ENCODE results near the gene THOP1. TPM values are rescaled to one million over a fixed set of nuclear protein-coding genes. Genes with fewer than 3 reads are reported as not detected.

The THOP1 gene
- total RNA-seq, 2 donors from 2014 or later: 101 to 126 TPM

GRCh38 chr19:2795827-2796658 is 10.7 kb downstream of the THOP1 start:
- DNase-seq: no peak

DNA sequence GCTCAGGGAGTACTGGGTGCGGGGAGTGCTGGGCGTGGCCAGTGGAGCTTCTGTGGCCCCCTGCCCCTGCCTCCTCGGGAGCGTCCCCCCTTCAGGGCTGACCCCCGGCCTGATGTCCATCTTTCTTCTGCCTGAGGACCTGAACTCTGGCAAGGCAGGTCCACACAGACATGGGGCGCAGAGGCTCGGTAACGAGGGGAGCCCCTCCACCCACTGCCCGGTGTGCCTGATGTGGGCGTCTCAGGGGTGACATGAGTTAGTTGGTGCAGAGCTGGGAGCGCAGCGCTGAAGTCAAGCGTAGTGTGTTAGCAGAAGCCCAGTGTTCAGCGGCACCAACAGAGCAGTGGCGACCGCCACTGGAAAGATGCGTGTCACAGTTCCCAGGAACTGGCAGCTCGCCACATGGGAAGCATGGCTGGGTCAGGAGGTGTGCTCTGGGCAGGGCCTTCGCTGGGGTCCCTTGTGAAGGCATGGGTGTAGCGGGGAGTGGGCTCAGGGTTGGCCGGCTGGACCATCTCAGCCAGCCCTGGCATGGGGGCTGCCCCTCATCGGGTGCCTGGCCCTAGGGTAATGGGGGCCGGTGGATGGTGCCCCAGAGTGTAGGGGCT is 11.5 kb downstream of the THOP1 start:
- Mint-ChIP-seq H3K36me3 (ENCODE audit: insufficient read depth in 2 of 2) (peaks cover 8% of the 10 kb centered on the region in 2 donors), H3K4me1 (ENCODE audit: low read depth) (no peaks in the 10 kb centered on the region), H3K27me3 (ENCODE audit: low read depth) (no peaks in the 10 kb centered on the region), H3K4me3 (no peak overlapping the region), H3K9me3 (no peaks in the 10 kb centered on the region), H3K27ac (no peak overlapping the region)
- DNase-seq (no peak), ATAC-seq (replicated peaks in 1 of 2) (no peak)

More at GRCh38 chr19:2795827-2796658, 10.7 kb downstream of the THOP1 start:
- Mint-ChIP-seq H3K27me3 (ENCODE audit: low read depth) (no peaks in the 10 kb centered on the region), H3K36me3 (ENCODE audit: insufficient read depth in 2 of 2) (peaks cover 7 to 9% of the 10 kb centered on the region in 2 donors), H3K9me3 (no peaks in the 10 kb centered on the region), H3K4me1 (ENCODE audit: low read depth) (no peaks in the 10 kb centered on the region), H3K4me3 (no peak overlapping the region), H3K27ac (no peak overlapping the region)
- ATAC-seq (replicated peaks in 1 of 2): no peak

- Mint-ChIP-seq H3K4me3 (no peak overlapping the region), H3K9me3 (no peaks in the 10 kb centered on the region), H3K4me1 (ENCODE audit: low read depth) (no peaks in the 10 kb centered on the region), H3K36me3 (ENCODE audit: insufficient read depth in 2 of 2) (peaks cover 5 to 10% of the 10 kb centered on the region in 2 donors), H3K27me3 (ENCODE audit: low read depth) (no peaks in the 10 kb centered on the region), H3K27ac (no peak overlapping the region)
- no peak for ATAC-seq (replicated peaks in 1 of 2)
- no peak for DNase-seq
These were observed 12.0 kb downstream of the THOP1 start for GRCh38 chr19:2797280-2797679.

DNA sequence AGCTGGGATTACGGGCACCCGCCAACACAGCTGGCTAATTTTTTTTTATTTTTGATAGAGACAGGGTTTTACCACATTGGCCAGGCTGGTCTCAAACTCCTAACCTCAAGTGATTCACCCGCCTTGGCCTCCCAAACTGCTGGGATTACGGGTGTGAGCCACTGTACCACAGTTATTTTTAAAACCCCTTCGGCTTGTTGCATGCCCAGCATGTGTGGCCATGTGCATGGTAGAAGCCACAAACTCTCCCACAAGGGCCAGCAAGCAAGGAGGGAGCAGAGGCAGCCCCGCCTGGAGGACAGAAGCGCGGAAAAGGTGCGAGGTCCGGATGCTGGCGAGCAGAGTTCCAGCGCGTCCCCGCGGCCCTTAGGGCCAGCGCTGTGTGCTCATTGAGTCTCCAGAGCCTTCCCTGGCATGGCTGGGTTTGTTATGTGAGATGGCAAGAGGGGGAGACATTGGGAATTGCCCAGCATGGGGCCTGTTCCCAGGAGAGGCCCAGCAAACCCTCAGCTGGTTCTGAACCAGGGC is 12.9 kb downstream of the THOP1 start:
- peaks cover 6% of the 10 kb centered on the region for H3K4me1 Mint-ChIP-seq (ENCODE audit: low read depth)
- ATAC-seq (replicated peaks in 1 of 2) (no peak), DNase-seq (no peak)
- H3K36me3 Mint-ChIP-seq (ENCODE audit: insufficient read depth in 2 of 2): peaks cover 11 to 12% of the 10 kb centered on the region in 2 donors
- no peaks in the 10 kb centered on the region for H3K9me3 Mint-ChIP-seq
- H3K27ac Mint-ChIP-seq: no peak overlapping the region
- no peak overlapping the region for H3K4me3 Mint-ChIP-seq
- no peaks in the 10 kb centered on the region for H3K27me3 Mint-ChIP-seq (ENCODE audit: low read depth)

DNA sequence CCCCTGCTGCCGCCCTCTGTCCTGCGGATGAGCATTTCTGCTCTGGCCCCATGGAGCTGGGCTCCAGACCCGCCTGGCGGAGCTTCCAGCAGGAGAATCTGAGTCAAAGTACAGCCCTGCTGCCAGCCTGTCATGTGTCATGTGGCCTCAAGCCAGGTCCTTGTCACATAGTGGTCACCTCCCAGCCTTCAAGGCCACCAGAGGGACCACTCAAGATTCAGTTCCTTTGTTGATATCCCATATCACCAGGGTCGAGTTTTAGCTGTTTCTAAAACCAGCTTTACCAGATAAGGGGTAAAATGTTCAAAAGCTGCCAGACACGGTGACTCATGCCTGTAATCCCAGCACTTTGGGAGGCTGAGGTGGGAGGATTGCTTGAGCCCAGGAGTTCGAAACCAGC is 13.4 kb downstream of the THOP1 start:
- ATAC-seq (replicated peaks in 1 of 2) (no peak), DNase-seq (no peak)
- H3K27me3 Mint-ChIP-seq (ENCODE audit: low read depth): no peaks in the 10 kb centered on the region
- peaks cover 6% of the 10 kb centered on the region for H3K4me1 Mint-ChIP-seq (ENCODE audit: low read depth)
- H3K36me3 Mint-ChIP-seq (ENCODE audit: insufficient read depth in 2 of 2): peaks cover 11 to 12% of the 10 kb centered on the region in 2 donors
- no peak overlapping the region for H3K4me3 Mint-ChIP-seq
- H3K27ac Mint-ChIP-seq: no peak overlapping the region
- no peaks in the 10 kb centered on the region for H3K9me3 Mint-ChIP-seq

GRCh38 chr19:2799273-2800020 is 14.1 kb downstream of the THOP1 start:
- H3K4me1 Mint-ChIP-seq (ENCODE audit: low read depth): peaks cover 6% of the 10 kb centered on the region
- no peaks in the 10 kb centered on the region for H3K27me3 Mint-ChIP-seq (ENCODE audit: low read depth)
- no peak overlapping the region for H3K27ac Mint-ChIP-seq
- H3K9me3 Mint-ChIP-seq: no peaks in the 10 kb centered on the region
- peaks cover 12 to 13% of the 10 kb centered on the region in 2 donors for H3K36me3 Mint-ChIP-seq (ENCODE audit: insufficient read depth in 2 of 2)
- no peak overlapping the region for H3K4me3 Mint-ChIP-seq
- DNase-seq (no peak), ATAC-seq (replicated peaks in 1 of 2) (no peak)

DNA sequence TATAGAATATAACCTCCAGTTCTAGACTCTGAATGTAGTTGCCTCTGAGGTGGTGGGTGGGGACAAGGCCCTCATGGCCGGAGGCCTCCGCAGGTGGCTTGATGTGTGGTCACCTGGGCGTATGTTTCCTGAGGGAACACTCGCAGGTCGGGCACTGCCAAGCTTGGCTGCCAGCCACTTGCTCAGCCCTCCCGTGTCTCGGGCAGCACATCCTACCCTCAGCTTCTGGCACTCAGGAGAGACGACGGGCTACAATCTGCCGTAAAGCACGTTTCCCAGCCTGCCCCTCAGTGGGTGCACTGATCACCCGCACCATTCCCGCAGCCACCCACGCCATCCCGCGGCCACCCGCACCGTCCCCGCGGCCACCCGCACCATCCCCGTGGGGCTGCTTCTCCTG is 15.2 kb downstream of the THOP1 start:
- H3K36me3 Mint-ChIP-seq (ENCODE audit: insufficient read depth in 2 of 2): peaks cover 12 to 14% of the 10 kb centered on the region in 2 donors

GRCh38 chr19:2802826-2803225 is 17.5 kb downstream of the THOP1 start:
- DNase-seq (no peak), ATAC-seq (replicated peaks in 1 of 2) (no peak)
- H3K4me1 Mint-ChIP-seq (ENCODE audit: low read depth): peaks cover 6% of the 10 kb centered on the region
- no peak overlapping the region for H3K27ac Mint-ChIP-seq
- peaks cover 10 to 11% of the 10 kb centered on the region in 2 donors for H3K36me3 Mint-ChIP-seq (ENCODE audit: insufficient read depth in 2 of 2)
- no peak overlapping the region for H3K4me3 Mint-ChIP-seq
- H3K27me3 Mint-ChIP-seq (ENCODE audit: low read depth): no peaks in the 10 kb centered on the region
- H3K9me3 Mint-ChIP-seq: no peaks in the 10 kb centered on the region

More for the DNA sequence above, 15.2 kb downstream of the THOP1 start:
- no peaks in the 10 kb centered on the region for H3K9me3 Mint-ChIP-seq
- no peak overlapping the region for H3K27ac Mint-ChIP-seq
- no peak for DNase-seq
- peaks cover 6% of the 10 kb centered on the region for H3K4me1 Mint-ChIP-seq (ENCODE audit: low read depth)
- no peak overlapping the region for H3K4me3 Mint-ChIP-seq
- ATAC-seq (replicated peaks in 1 of 2): no peak
- no peaks in the 10 kb centered on the region for H3K27me3 Mint-ChIP-seq (ENCODE audit: low read depth)

- Mint-ChIP-seq H3K4me3 (no peak overlapping the region), H3K27ac (no peak overlapping the region)
These were observed 18.3 kb downstream of the THOP1 start for GRCh38 chr19:2803486-2804155.

GRCh38 chr19:2804156-2805004 is 19.1 kb downstream of the THOP1 start:
- H3K9me3 Mint-ChIP-seq: no peaks in the 10 kb centered on the region
- H3K4me3 Mint-ChIP-seq: no peak overlapping the region
- no peak overlapping the region for H3K27ac Mint-ChIP-seq
- DNase-seq (no peak), ATAC-seq (replicated peaks in 1 of 2) (no peak)
- H3K27me3 Mint-ChIP-seq (ENCODE audit: low read depth): no peaks in the 10 kb centered on the region
- peaks cover 11 to 15% of the 10 kb centered on the region in 2 donors for H3K36me3 Mint-ChIP-seq (ENCODE audit: insufficient read depth in 2 of 2)
- H3K4me1 Mint-ChIP-seq (ENCODE audit: low read depth): peaks cover 6% of the 10 kb centered on the region

More at GRCh38 chr19:2803486-2804155, 18.3 kb downstream of the THOP1 start:
- DNase-seq: no peak
- H3K9me3 Mint-ChIP-seq: no peaks in the 10 kb centered on the region
- no peak for ATAC-seq (replicated peaks in 1 of 2)
- H3K36me3 Mint-ChIP-seq (ENCODE audit: insufficient read depth in 2 of 2): peaks cover 10 to 11% of the 10 kb centered on the region in 2 donors
- peaks cover 6% of the 10 kb centered on the region for H3K4me1 Mint-ChIP-seq (ENCODE audit: low read depth)
- no peaks in the 10 kb centered on the region for H3K27me3 Mint-ChIP-seq (ENCODE audit: low read depth)

GRCh38 chr19:2805261-2805900 is 20.1 kb downstream of the THOP1 start:
- Mint-ChIP-seq H3K27me3 (ENCODE audit: low read depth) (no peaks in the 10 kb centered on the region), H3K4me3 (no peak overlapping the region), H3K36me3 (ENCODE audit: insufficient read depth in 2 of 2) (peaks cover 11 to 15% of the 10 kb centered on the region in 2 donors), H3K27ac (no peak overlapping the region), H3K4me1 (ENCODE audit: low read depth) (peaks cover 6% of the 10 kb centered on the region), H3K9me3 (no peaks in the 10 kb centered on the region)
- DNase-seq (no peak), ATAC-seq (replicated peaks in 1 of 2) (no peak)

All from activated T-cell treated with anti-CD3 and anti-CD28 coated beads, Interleukin-2, amount 50 U/mL, for 72 hours (primary cell).